ENCODE results near the gene PRSS12.
"Not testable (repeated sequence)": the region's sequence is repeated elsewhere in the genome, so short reads cannot be mapped to it uniquely, and the experiment has no call there.

PRSS12 gene

GRCh38 chr4:118395057-118395644 is 42.3 kb upstream of the PRSS12 start:
- TF ChIP-seq CTCF (IDR thresholded peaks at IDR 0.05; ENCODE audit: low read depth, low read length), result no peak
- TF ChIP-seq MYC (IDR thresholded peaks at IDR 0.05; ENCODE audit: low read depth, low read length), result no peak
- no peak for TF ChIP-seq MAX (IDR thresholded peaks at IDR 0.05; ENCODE audit: low read depth, low read length)
- no peak for TF ChIP-seq POLR2A (IDR thresholded peaks at IDR 0.05; ENCODE audit: extremely low read depth, insufficient read length)
- DNase-seq (ENCODE audit: low read depth), result no peak
- H3K4me3 ChIP-seq (ENCODE audit: low read depth, low read length), result no peak overlapping the region

- not testable (repeated sequence) for H3K4me3 ChIP-seq (ENCODE audit: low read depth, low read length); DNase-seq (ENCODE audit: low read depth)
Measured at GRCh38 chr4:118392509-118392908, 39.7 kb upstream of the PRSS12 start.

GRCh38 chr4:118390121-118390520 is 37.3 kb upstream of the PRSS12 start:
- DNase-seq (ENCODE audit: low read depth), result no peak
- H3K4me3 ChIP-seq (ENCODE audit: low read depth, low read length), result no peak overlapping the region
- TF ChIP-seq MAX (IDR thresholded peaks at IDR 0.05; ENCODE audit: low read depth, low read length), result no peak
- no peak for TF ChIP-seq POLR2A (IDR thresholded peaks at IDR 0.05; ENCODE audit: extremely low read depth, insufficient read length)
- no peak for TF ChIP-seq CTCF (IDR thresholded peaks at IDR 0.05; ENCODE audit: low read depth, low read length)
- TF ChIP-seq MYC (IDR thresholded peaks at IDR 0.05; ENCODE audit: low read depth, low read length), result no peak

- DNase-seq (ENCODE audit: low read depth), result no peak
- TF ChIP-seq MAX (IDR thresholded peaks at IDR 0.05; ENCODE audit: low read depth, low read length) (no peak), MYC (IDR thresholded peaks at IDR 0.05; ENCODE audit: low read depth, low read length) (no peak), POLR2A (IDR thresholded peaks at IDR 0.05; ENCODE audit: extremely low read depth, insufficient read length) (no peak), CTCF (IDR thresholded peaks at IDR 0.05; ENCODE audit: low read depth, low read length) (no peak)
- no peak overlapping the region for H3K4me3 ChIP-seq (ENCODE audit: low read depth, low read length)
Measured at GRCh38 chr4:118389721-118390120, 36.9 kb upstream of the PRSS12 start.

- H3K4me3 ChIP-seq (ENCODE audit: low read depth, low read length), result no peak overlapping the region
- TF ChIP-seq MYC (IDR thresholded peaks at IDR 0.05; ENCODE audit: low read depth, low read length) (no peak), MAX (IDR thresholded peaks at IDR 0.05; ENCODE audit: low read depth, low read length) (no peak), CTCF (IDR thresholded peaks at IDR 0.05; ENCODE audit: low read depth, low read length) (no peak), POLR2A (IDR thresholded peaks at IDR 0.05; ENCODE audit: extremely low read depth, insufficient read length) (no peak)
- no peak for DNase-seq (ENCODE audit: low read depth)
Measured at GRCh38 chr4:118388606-118389005, 35.8 kb upstream of the PRSS12 start.

- TF ChIP-seq MYC (IDR thresholded peaks at IDR 0.05; ENCODE audit: low read depth, low read length) (no peak), POLR2A (IDR thresholded peaks at IDR 0.05; ENCODE audit: extremely low read depth, insufficient read length) (no peak), CTCF (IDR thresholded peaks at IDR 0.05; ENCODE audit: low read depth, low read length) (no peak), MAX (IDR thresholded peaks at IDR 0.05; ENCODE audit: low read depth, low read length) (no peak)
- no peak for DNase-seq (ENCODE audit: low read depth)
- H3K4me3 ChIP-seq (ENCODE audit: low read depth, low read length), result no peak overlapping the region
Measured at GRCh38 chr4:118381902-118382301, 29.1 kb upstream of the PRSS12 start.

All from NB4 (cell line).